Measurements from ENCODE around the gene PPDPF. TPM values are rescaled to one million over a fixed set of nuclear protein-coding genes. Genes with fewer than 3 reads are reported as not detected.

Gene PPDPF
- total and polyA plus RNA-seq, 8 donors: 155 to 662 (median 277) TPM

- ATAC-seq (peak; percentile 8), DNase-seq (peak in 1 of 4 donors; percentile 72)
- Histone ChIP-seq H3K36me3 (no peaks in the 10 kb centered on the region), H3K9me3 (no peaks in the 10 kb centered on the region), H3K27ac (no peak overlapping the region), H3K4me1 (peaks cover 4 to 30% of the 10 kb centered on the region in 2 donors), H3K27me3 (peaks cover 31 to 81% of the 10 kb centered on the region in 2 donors), H3K4me3 (peak overlapping the region; percentile 8 to 17)
- intact Hi-C loops (cut with DNase I): no loop called here
- no peak for TF ChIP-seq CTCF (IDR thresholded peaks at IDR 0.05)
Measured at GRCh38 chr20:63496596-63497120, 23.9 kb upstream of the PPDPF start.

DNA sequence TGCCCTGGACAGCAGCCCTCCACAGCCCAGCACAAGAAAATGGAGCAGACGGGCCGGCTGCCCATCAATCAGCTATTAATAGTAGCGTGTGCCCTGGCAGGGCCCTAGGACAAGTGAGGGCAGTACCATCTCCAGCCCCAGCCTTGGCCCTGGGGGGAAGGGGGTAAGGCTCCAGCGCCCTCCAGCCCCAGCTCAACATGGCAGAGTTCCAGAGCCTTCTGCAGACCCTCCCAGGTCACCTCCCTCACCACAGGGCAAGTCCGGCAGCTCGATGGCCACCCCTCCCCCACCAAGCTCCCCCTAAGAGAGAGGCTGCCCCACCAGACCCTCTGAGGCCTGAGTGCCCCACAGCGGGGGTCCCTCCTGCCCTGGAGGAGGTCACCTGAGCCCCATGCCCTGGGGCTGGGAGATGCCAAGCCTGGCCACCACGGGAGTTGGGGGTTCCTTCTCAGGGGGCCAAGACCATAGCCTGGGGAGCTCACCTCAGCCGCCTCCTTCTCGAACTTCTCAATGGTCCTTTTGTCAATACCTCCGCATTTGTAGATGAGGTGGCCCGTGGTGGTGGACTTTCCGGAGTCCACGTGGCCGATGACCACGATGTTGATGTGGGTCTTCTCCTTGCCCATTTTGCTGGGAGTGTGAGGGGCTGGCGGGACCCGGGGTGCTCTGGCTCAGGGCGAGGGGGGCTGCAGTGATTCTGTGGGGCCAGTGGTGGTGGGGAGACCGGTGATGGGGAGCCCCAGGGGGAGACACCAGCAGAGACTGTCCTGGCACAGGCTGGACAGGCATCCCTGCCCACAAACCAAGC lies 23.2 kb upstream of the PPDPF start:
- Histone ChIP-seq H3K9me3 (no peaks in the 10 kb centered on the region), H3K4me3 (no peak overlapping the region), H3K27me3 (peaks cover 31 to 88% of the 10 kb centered on the region in 2 donors), H3K4me1 (peaks cover 4 to 30% of the 10 kb centered on the region in 2 donors), H3K27ac (no peak overlapping the region), H3K36me3 (no peaks in the 10 kb centered on the region)
- no peak for TF ChIP-seq CTCF (IDR thresholded peaks at IDR 0.05)
- DNase-seq (peak in 1 of 4 donors; percentile 55), ATAC-seq (no peak)
- intact Hi-C loops (cut with DNase I): no loop called here

GRCh38 chr20:63497946-63498935 lies 22.3 kb upstream of the PPDPF start:
- peaks cover 4 to 30% of the 10 kb centered on the region in 2 donors for H3K4me1 ChIP-seq
- peak overlapping the region in 1 of 2 donors; percentile 20 for H3K4me3 ChIP-seq
- no peaks in the 10 kb centered on the region for H3K9me3 ChIP-seq
- peak; percentile 58 for ATAC-seq
- TF ChIP-seq CTCF (IDR thresholded peaks at IDR 0.05): no peak
- no peak overlapping the region for H3K27ac ChIP-seq
- no peaks in the 10 kb centered on the region for H3K36me3 ChIP-seq
- peaks cover 31 to 97% of the 10 kb centered on the region in 2 donors for H3K27me3 ChIP-seq
- intact Hi-C loops (cut with DNase I): no loop called here
- DNase-seq: peak in 1 of 4 donors; percentile 84

GRCh38 chr20:63498960-63499337 lies 21.6 kb upstream of the PPDPF start, which contains the start of gene EEF1A2:
Gene EEF1A2 (minus strand): TSS chr20:63499083. CDS start chr20:63497763, 1,320 bp downstream.
- Histone ChIP-seq H3K4me3 (peak within 1 kb of the TSS; percentile 11 to 20), H3K27me3 (peaks cover 31 to 100% of the 10 kb centered on the region in 2 donors), H3K36me3 (no peaks in the 10 kb centered on the region), H3K4me1 (peaks cover 4 to 30% of the 10 kb centered on the region in 2 donors), H3K27ac (no peak within 1 kb of the TSS), H3K9me3 (no peaks in the 10 kb centered on the region)
- peak in 1 of 4 donors; percentile 79 for DNase-seq
- intact Hi-C loops (cut with DNase I): no loop called here
- ATAC-seq: no peak
- TF ChIP-seq CTCF (IDR thresholded peaks at IDR 0.05): no peak
